ENCODE measurements around the gene RNASET2. TPM values are rescaled to one million over a fixed set of nuclear protein-coding genes. Genes with fewer than 3 reads are reported as not detected.
A peak's percentile ranks its signal among the peaks of the same experiment; 100 is the strongest.
"Not testable (repeated sequence)": the region's sequence is repeated elsewhere in the genome, so short reads cannot be mapped to it uniquely, and the experiment has no call there.

Gene RNASET2
- total RNA-seq, 1 experiment from 2014 or later, result 22.0 TPM

- DNase-seq (ENCODE audit: low read depth), result no peak
Measured at GRCh38 chr6:166905505-166906134, 50.7 kb downstream of the RNASET2 start.

- DNase-seq (ENCODE audit: low read depth), result no peak
Measured at GRCh38 chr6:166905013-166905412, 51.3 kb downstream of the RNASET2 start.

GRCh38 chr6:166904101-166904746 is 52.1 kb downstream of the RNASET2 start:
- DNase-seq (ENCODE audit: low read depth), result peak; percentile 36

GRCh38 chr6:166903500-166903899 is 52.9 kb downstream of the RNASET2 start:
- no peak for DNase-seq (ENCODE audit: low read depth)

- peak; percentile 43 for DNase-seq (ENCODE audit: low read depth)
Measured at GRCh38 chr6:166903027-166903426, 53.3 kb downstream of the RNASET2 start.

- no peak for DNase-seq (ENCODE audit: low read depth)
Measured at GRCh38 chr6:166902211-166902755, 54.1 kb downstream of the RNASET2 start.

GRCh38 chr6:166901626-166902025 is 54.7 kb downstream of the RNASET2 start:
- DNase-seq (ENCODE audit: low read depth), result no peak

- no peak for DNase-seq (ENCODE audit: low read depth)
Measured at GRCh38 chr6:166900956-166901607, 55.3 kb downstream of the RNASET2 start.

- no peak for DNase-seq (ENCODE audit: low read depth)
Measured at GRCh38 chr6:166900130-166900708, 56.1 kb downstream of the RNASET2 start.

GRCh38 chr6:166898910-166899309 is 57.4 kb downstream of the RNASET2 start:
- DNase-seq (ENCODE audit: low read depth), result no peak

GRCh38 chr6:166894614-166895013 is 61.7 kb downstream of the RNASET2 start:
- not testable (repeated sequence) for DNase-seq (ENCODE audit: low read depth)

- not testable (repeated sequence) for DNase-seq (ENCODE audit: low read depth)
Measured at GRCh38 chr6:166892472-166892871, 63.9 kb downstream of the RNASET2 start.

- DNase-seq (ENCODE audit: low read depth), result not testable (repeated sequence)
Measured at GRCh38 chr6:166886773-166887172, 69.6 kb downstream of the RNASET2 start.

- not testable (repeated sequence) for DNase-seq (ENCODE audit: low read depth)
Measured at GRCh38 chr6:166884958-166885357, 71.4 kb downstream of the RNASET2 start.

GRCh38 chr6:166879594-166879993 is 76.8 kb downstream of the RNASET2 start:
- no peak for DNase-seq (ENCODE audit: low read depth)

Small RNA genes within 50 kb of the gene (small RNA-seq; reads per million reads assigned to genes)
- gene MIR3939, result 0.09 reads per million

Other genes with a start within 250 kb of the RNASET2 start
- 20.3 and 21.4 TPM in 2 replicates for gene CEP43, start 42.8 kb upstream of the RNASET2 start, total RNA-seq (2014; rRNA removed; shearing (Covaris generic))
- gene CCR6, start 166.5 kb upstream of the RNASET2 start, total RNA-seq (2014; rRNA removed; shearing (Covaris generic)), result 0.06 TPM in 1 of 2 replicates, not detected in the other
- not detected in 2 replicates for gene GPR31, start 201.4 kb upstream of the RNASET2 start, total RNA-seq (2014; rRNA removed; shearing (Covaris generic))

Data from HT1080 (cell line).